ENCODE measurements around the gene GZMA.
"Not testable (repeated sequence)": the region's sequence is repeated elsewhere in the genome, so short reads cannot be mapped to it uniquely, and the experiment has no call there.

GZMA gene

DNA sequence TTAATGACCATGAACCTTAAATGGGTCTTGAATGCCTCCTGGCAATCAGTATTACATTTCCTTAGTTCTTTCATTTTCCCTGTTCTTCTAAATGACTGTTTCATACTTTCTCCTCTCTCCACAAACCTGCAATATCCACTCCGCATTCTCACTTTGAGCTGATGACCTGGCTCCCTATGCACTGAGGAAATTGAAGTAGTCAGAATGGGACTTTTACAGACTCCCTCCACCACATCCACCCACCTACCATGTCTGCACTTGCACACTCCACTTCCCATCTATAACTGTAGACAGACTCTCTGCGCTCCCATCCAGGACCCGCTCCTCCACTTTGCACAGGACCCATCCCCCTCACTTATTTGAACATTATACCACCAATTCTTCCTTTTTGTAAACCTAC, 36.2 kb upstream of the GZMA start:
- H3K4me3 ChIP-seq (replicated peaks; ENCODE audit: low read depth, low read length), result no peak overlapping the region
- no peak for DNase-seq (ENCODE audit: extremely low read depth, low read depth)
- TF ChIP-seq, protein P1, sequence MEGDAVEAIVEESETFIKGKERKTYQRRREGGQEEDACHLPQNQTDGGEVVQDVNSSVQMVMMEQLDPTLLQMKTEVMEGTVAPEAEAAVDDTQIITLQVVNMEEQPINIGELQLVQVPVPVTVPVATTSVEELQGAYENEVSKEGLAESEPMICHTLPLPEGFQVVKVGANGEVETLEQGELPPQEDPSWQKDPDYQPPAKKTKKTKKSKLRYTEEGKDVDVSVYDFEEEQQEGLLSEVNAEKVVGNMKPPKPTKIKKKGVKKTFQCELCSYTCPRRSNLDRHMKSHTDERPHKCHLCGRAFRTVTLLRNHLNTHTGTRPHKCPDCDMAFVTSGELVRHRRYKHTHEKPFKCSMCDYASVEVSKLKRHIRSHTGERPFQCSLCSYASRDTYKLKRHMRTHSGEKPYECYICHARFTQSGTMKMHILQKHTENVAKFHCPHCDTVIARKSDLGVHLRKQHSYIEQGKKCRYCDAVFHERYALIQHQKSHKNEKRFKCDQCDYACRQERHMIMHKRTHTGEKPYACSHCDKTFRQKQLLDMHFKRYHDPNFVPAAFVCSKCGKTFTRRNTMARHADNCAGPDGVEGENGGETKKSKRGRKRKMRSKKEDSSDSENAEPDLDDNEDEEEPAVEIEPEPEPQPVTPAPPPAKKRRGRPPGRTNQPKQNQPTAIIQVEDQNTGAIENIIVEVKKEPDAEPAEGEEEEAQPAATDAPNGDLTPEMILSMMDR (IDR thresholded peaks at IDR 0.05; ENCODE audit: low read depth, low read length, missing control alignments), result no peak

DNA sequence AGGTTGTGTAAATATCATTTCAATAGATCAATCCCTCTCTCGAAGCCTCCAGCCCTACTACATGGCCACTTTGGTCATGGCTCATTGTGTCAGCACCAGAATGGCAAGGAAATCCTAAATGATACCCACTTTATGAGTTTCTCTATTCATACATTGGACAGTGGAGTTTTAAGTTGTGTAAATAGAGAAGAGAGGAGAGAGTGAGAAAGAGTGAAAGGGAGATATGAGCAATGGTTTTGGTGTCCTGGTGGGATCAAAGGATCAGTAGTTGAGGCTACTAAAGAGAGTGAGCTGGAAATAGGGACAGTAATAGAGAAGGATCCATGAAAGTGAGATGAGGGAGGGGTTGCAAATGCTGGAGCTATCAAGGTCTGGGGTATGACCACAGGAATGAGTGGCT, 31.5 kb upstream of the GZMA start:
- DNase-seq (ENCODE audit: extremely low read depth, low read depth), result no peak
- H3K4me3 ChIP-seq (replicated peaks; ENCODE audit: low read depth, low read length), result no peak overlapping the region

GRCh38 chr5:55071413-55071812, 31.0 kb upstream of the GZMA start:
- DNase-seq (ENCODE audit: extremely low read depth, low read depth), result no peak
- H3K4me3 ChIP-seq (replicated peaks; ENCODE audit: low read depth, low read length), result no peak overlapping the region
- TF ChIP-seq, protein P1 (IDR thresholded peaks at IDR 0.05; ENCODE audit: low read depth, low read length, missing control alignments), result no peak

More for the DNA sequence above, 31.5 kb upstream of the GZMA start:
- TF ChIP-seq, protein P1 (IDR thresholded peaks at IDR 0.05; ENCODE audit: low read depth, low read length, missing control alignments), result no peak

DNA sequence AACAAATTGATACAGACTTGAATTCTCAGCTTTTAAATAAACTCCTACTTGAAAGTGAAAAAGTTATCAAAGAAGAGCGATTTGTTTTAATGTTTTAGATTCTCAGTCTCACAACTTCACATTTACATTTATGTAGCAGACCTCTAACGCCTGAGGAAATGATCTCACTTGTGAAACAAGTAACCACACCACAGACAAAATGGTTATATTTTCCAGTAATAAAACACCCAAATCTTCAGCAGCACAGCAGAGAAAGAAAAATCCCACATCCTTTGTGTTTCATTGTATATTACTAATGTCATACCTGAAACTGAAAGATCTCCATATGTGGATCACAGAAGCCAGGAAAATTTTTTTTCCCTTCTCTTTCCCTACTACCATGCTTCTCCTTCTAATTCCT, 29.8 kb upstream of the GZMA start:
- no peak for DNase-seq (ENCODE audit: extremely low read depth, low read depth)
- TF ChIP-seq, protein P1 (IDR thresholded peaks at IDR 0.05; ENCODE audit: low read depth, low read length, missing control alignments), result no peak
- H3K4me3 ChIP-seq (replicated peaks; ENCODE audit: low read depth, low read length), result no peak overlapping the region

DNA sequence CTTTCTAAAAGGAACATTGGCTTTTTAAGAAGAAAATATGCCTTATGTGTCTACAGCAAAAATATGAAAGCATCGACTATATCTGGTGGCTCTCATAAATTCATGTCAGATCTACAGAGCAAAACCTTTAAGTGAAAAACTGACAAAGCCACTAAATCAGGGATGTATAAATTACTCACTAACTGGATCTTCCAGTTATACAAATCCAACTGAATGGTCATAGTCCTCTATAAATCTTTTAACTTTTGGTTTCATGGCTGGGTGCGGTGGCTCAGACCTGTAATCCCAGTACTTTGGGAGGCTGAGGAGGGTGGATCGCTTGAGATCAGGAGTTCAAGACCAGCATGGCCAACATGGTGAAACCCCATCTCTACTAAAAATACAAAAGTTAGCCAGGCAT, 29.2 kb upstream of the GZMA start:
- TF ChIP-seq, protein P1 (IDR thresholded peaks at IDR 0.05; ENCODE audit: low read depth, low read length, missing control alignments), result no peak
- no peak overlapping the region for H3K4me3 ChIP-seq (replicated peaks; ENCODE audit: low read depth, low read length)
- DNase-seq (ENCODE audit: extremely low read depth, low read depth), result no peak

DNA sequence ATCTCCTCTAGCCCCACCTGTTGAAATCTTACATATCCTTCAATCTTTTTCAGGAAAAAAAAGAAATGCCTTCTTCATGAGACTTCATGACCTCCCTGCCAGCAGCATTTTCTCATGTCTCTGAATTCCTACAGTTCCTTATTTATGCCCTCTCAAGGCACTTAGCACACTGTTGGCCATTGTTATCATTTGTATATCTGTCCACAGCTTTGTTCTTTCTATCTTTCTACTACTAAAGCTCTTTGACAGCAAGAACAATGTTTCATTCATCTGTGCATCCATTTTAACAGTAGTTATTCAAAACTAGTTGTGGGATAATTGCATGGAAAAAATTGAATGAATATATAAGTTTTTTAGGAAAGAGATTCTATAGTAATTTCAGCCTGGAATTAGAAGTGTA, 20.9 kb upstream of the GZMA start:
- TF ChIP-seq, protein P1 (IDR thresholded peaks at IDR 0.05; ENCODE audit: low read depth, low read length, missing control alignments), result no peak
- no peak for DNase-seq (ENCODE audit: extremely low read depth, low read depth)
- no peak overlapping the region for H3K4me3 ChIP-seq (replicated peaks; ENCODE audit: low read depth, low read length)

DNA sequence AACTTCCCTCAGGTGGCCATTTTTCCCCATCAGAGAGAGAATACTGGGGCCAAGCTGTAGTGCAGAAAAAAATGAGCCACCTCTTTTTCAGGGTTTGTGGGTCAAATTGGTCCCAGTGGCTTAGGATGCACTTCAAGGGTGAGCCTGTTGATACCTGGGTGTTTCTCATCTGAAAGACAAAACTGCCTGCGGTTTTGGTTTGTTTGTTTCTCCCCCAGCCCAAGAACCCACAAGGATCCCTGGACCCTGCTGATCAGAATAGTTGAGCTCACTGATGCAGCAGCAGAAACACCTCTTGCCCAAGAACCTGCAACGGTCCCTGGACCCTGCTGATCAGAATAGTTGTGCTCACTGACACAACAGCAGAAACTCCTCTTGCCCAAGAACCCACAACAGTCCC, 13.1 kb upstream of the GZMA start:
- DNase-seq (ENCODE audit: extremely low read depth, low read depth); H3K4me3 ChIP-seq (replicated peaks; ENCODE audit: low read depth, low read length): not testable (repeated sequence)

GRCh38 chr5:55091011-55091410, 11.4 kb upstream of the GZMA start:
- not testable (repeated sequence) for DNase-seq (ENCODE audit: extremely low read depth, low read depth); H3K4me3 ChIP-seq (replicated peaks; ENCODE audit: low read depth, low read length)
